MCF 10A (cell line): Measurements from ENCODE around the gene SRPX2. TPM values are rescaled to one million over a fixed set of nuclear protein-coding genes. Genes with fewer than 3 reads are reported as not detected.

ENCODE experiments used
- BruUV-seq: library from RNA; stranded (reverse); fragments of 400-500 nt; replicated peaks from 2 replicates; lab custom pipeline; 2021; lab: Mats Ljungman, UMichigan
- CTCF ChIA-PET: fragments of 300-600 bp; sonication (Branson Sonifier 250); formaldehyde crosslinking; extraction: SDS; loops from one replicate; lab custom pipeline; 2021; ENCODE audit warnings: antibody characterized with exemption, inconsistent platforms; lab: Yijun Ruan, JAX
- POLR2A ChIA-PET: fragments of 300-600, 350-650 bp; sonication (Branson Sonifier 250); formaldehyde crosslinking; extraction: SDS; loops from one replicate; lab custom pipeline; 2020; ENCODE audit warnings: antibody characterized with exemption, inconsistent platforms; lab: Yijun Ruan, JAX
- DNase-seq: peaks from one replicate; pipeline ENCODE4 v3.0.0-alpha.2; 2018; ENCODE audit not compliant: unreplicated experiment
- H3K27ac Mint-ChIP-seq: one replicate; pipeline ENCODE4 v1.8.0; 2022; ENCODE audit warnings: mild to moderate bottlenecking, low read depth, mixed read lengths; ENCODE audit not compliant: unreplicated experiment
- H3K27me3 Mint-ChIP-seq: one replicate; pipeline ENCODE4 v1.8.0; 2022; ENCODE audit warnings: mixed read lengths; ENCODE audit not compliant: insufficient read depth, unreplicated experiment
- H3K36me3 Mint-ChIP-seq: one replicate; pipeline ENCODE4 v1.8.0; 2022; ENCODE audit warnings: mild to moderate bottlenecking, moderate library complexity, mixed read lengths; ENCODE audit not compliant: insufficient read depth, unreplicated experiment
- H3K4me1 Mint-ChIP-seq: one replicate; pipeline ENCODE4 v1.8.0; 2022; ENCODE audit warnings: mixed read lengths; ENCODE audit not compliant: insufficient read depth, unreplicated experiment
- H3K4me3 Mint-ChIP-seq: one replicate; pipeline ENCODE4 v1.8.0; 2022; ENCODE audit warnings: mild to moderate bottlenecking, moderate library complexity, mixed read lengths; ENCODE audit not compliant: unreplicated experiment
- H3K9me3 Mint-ChIP-seq: one replicate; pipeline ENCODE4 v1.8.0; 2022; ENCODE audit warnings: mixed read lengths; ENCODE audit not compliant: unreplicated experiment
- intact Hi-C: fragments of 100-400 bp; cut with micrococcal nuclease; formaldehyde crosslinking; loops from 2 replicates; pipeline ENCODE4 v1.14.1; 2022
- total RNA-seq: library from RNA; stranded (reverse); gene quantifications from 2 replicates; pipeline ENCODE4 v1.2.3, GENCODE V29; 2022
- TF ChIP-seq, protein P1 (sequence below): fragments of 200-600 bp; IDR thresholded peaks from one replicate; pipeline ENCODE4 v1.8.0; 2022; ENCODE audit warnings: antibody characterized with exemption, mild to moderate bottlenecking; ENCODE audit not compliant: unreplicated experiment

The SRPX2 gene
- total RNA-seq, 1 experiment from 2014 or later, result 4.7 TPM

DNA sequence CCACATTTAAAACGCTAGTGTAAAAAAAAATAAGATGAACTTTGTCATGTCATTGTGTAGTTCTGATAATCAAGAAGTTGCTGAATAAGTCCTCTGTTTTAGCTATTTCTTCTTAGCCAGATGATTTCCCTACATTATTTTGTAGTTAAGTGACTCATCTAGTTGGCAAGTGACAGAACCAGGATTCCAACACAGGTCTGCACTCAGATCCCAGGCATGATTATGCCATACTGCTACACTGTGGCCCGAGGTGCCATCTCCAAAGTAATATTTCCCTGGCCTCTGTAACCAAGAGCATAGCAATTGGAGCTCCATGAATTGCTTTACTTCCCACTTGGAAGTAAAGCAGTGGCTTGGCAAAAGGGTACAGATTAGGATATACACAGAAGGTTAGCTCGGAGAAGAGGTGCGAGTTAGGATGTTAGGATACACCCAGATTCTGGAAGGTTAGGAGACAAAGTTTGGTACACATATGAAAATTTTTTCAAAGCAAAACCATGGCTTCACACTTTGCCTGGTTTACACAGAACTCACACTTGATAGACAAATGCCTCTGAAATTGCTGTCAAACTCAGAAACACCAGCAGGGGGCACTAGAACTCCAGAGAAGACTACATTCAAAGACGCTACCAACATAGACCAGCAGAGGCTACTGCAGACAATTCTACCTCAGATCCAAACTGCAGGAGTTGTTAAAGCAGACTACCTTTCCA is 41.4 kb downstream of the SRPX2 start:
- peak; percentile 80 for DNase-seq
- Mint-ChIP-seq H3K4me1 (no peaks in the 10 kb centered on the region), H3K9me3 (no peaks in the 10 kb centered on the region), H3K4me3 (no peak overlapping the region), H3K36me3 (peaks cover 6% of the 10 kb centered on the region), H3K27ac (no peak overlapping the region), H3K27me3 (peaks cover 32% of the 10 kb centered on the region)
- CTCF ChIA-PET, result interaction anchor here (0.6 to 7.4 kb wide), 35 partner anchors 8 to 703 kb away, joined by 3 to 144 read pairs (median 3); partner anchors contain the start of genes CSTF2 and SYTL4
- no TSS peak for BruUV-seq
- POLR2A ChIA-PET, result interaction anchor here (0.8 to 1.3 kb wide), 3 partner anchors 22 to 85 kb away, joined by 3 read pairs; no protein-coding TSS in a partner anchor
- intact Hi-C loops, result loop anchor here (1.0 to 10.0 kb wide), 3 partner anchors 83 to 519 kb away; no protein-coding TSS in a partner anchor
- TF ChIP-seq, protein P1, sequence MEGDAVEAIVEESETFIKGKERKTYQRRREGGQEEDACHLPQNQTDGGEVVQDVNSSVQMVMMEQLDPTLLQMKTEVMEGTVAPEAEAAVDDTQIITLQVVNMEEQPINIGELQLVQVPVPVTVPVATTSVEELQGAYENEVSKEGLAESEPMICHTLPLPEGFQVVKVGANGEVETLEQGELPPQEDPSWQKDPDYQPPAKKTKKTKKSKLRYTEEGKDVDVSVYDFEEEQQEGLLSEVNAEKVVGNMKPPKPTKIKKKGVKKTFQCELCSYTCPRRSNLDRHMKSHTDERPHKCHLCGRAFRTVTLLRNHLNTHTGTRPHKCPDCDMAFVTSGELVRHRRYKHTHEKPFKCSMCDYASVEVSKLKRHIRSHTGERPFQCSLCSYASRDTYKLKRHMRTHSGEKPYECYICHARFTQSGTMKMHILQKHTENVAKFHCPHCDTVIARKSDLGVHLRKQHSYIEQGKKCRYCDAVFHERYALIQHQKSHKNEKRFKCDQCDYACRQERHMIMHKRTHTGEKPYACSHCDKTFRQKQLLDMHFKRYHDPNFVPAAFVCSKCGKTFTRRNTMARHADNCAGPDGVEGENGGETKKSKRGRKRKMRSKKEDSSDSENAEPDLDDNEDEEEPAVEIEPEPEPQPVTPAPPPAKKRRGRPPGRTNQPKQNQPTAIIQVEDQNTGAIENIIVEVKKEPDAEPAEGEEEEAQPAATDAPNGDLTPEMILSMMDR, result peak; percentile 88

DNA sequence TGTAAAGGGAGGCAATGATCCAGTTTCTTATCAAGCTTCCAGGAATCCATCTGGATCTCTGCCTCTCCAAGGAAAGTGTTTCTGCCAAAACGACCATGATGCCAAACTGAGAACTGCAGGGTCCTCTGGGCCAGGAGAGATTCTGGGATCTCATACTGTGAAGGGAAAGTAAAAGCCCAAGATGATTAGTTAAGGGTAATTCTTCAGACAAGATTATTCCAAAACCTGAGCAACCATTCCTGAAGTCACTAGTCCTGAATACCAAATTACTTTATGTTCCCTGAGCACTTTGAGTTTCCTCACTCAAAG is 42.0 kb downstream of the SRPX2 start:
- no peak overlapping the region for H3K27ac Mint-ChIP-seq
- ChIA-PET CTCF (interaction anchor here (0.5 to 7.4 kb wide), 16 partner anchors 9 to 187 kb away, joined by 3 to 144 read pairs (median 4); partner anchors contain the start of genes CSTF2 and SYTL4), POLR2A (interaction anchor here (1.3 kb wide), 1 partner anchor 80 kb away, joined by 3 read pairs; no protein-coding TSS in a partner anchor)
- H3K9me3 Mint-ChIP-seq, result no peaks in the 10 kb centered on the region
- H3K27me3 Mint-ChIP-seq, result peaks cover 28% of the 10 kb centered on the region
- no TSS peak for BruUV-seq
- no peak overlapping the region for H3K4me3 Mint-ChIP-seq
- intact Hi-C loops, result loop anchor here (1.0 to 10.0 kb wide), 3 partner anchors 82 to 519 kb away; no protein-coding TSS in a partner anchor
- no peak for DNase-seq
- no peaks in the 10 kb centered on the region for H3K4me1 Mint-ChIP-seq
- H3K36me3 Mint-ChIP-seq, result peaks cover 6% of the 10 kb centered on the region
- TF ChIP-seq, protein P1, result no peak

GRCh38 chrX:100687128-100687527 is 43.1 kb downstream of the SRPX2 start:
- ChIA-PET POLR2A (no interaction called here), CTCF (interaction anchor here (0.6 to 7.4 kb wide), 9 partner anchors 16 to 729 kb away, joined by 3 to 144 read pairs (median 4); partner anchors contain the start of gene SYTL4)
- Mint-ChIP-seq H3K27me3 (peaks cover 33% of the 10 kb centered on the region), H3K9me3 (no peaks in the 10 kb centered on the region), H3K27ac (no peak overlapping the region), H3K4me1 (no peaks in the 10 kb centered on the region), H3K4me3 (no peak overlapping the region), H3K36me3 (peaks cover 6% of the 10 kb centered on the region)
- no TSS peak for BruUV-seq
- intact Hi-C loops, result loop anchor here (5.0 to 10.0 kb wide), 2 partner anchors 175 to 518 kb away; no protein-coding TSS in a partner anchor
- TF ChIP-seq, protein P1, result no peak
- DNase-seq, result no peak

GRCh38 chrX:100687546-100687945 is 43.5 kb downstream of the SRPX2 start:
- ChIA-PET POLR2A (no interaction called here), CTCF (interaction anchor here (0.6 to 7.4 kb wide), 10 partner anchors 9 to 729 kb away, joined by 3 to 144 read pairs (median 4); partner anchors contain the start of gene SYTL4)

More at GRCh38 chrX:100687546-100687945, 43.5 kb downstream of the SRPX2 start:
- intact Hi-C loops, result loop anchor here (5.0 to 10.0 kb wide), 2 partner anchors 175 to 517 kb away; no protein-coding TSS in a partner anchor
- TF ChIP-seq, protein P1, result no peak
- H3K36me3 Mint-ChIP-seq, result peaks cover 6% of the 10 kb centered on the region
- BruUV-seq, result no TSS peak
- no peaks in the 10 kb centered on the region for H3K9me3 Mint-ChIP-seq
- peaks cover 38% of the 10 kb centered on the region for H3K27me3 Mint-ChIP-seq
- H3K4me1 Mint-ChIP-seq, result no peaks in the 10 kb centered on the region
- DNase-seq, result no peak
- H3K4me3 Mint-ChIP-seq, result no peak overlapping the region
- no peak overlapping the region for H3K27ac Mint-ChIP-seq
